Body of pancreas (tissue), 4 donors: Measurements from ENCODE around the gene PKM.

Experiments
- CTCF ChIP-seq, 7 experiments: fragments of 450-650 bp in 4 of 7; fragments of 200-600 bp in 3 of 7; sonication (generic) in 3 of 7; IDR thresholded peaks; one replicate each; pipeline ENCODE4 v1.5.1; 2016 to 2019; ENCODE audit warnings: antibody characterized with exemption in 7 of 7
- POLR2A ChIP-seq, 3 donors: fragments of 450-650 bp; IDR thresholded peaks; one replicate each; pipeline ENCODE4 v1.6.1; 2016; ENCODE audit warnings: antibody characterized with exemption in 3 of 3, mild to moderate bottlenecking in 2 of 3

- TF ChIP-seq POLR2A (IDR thresholded peaks at IDR 0.05) (no peak), CTCF (IDR thresholded peaks at IDR 0.05) (no peak)
Measured at GRCh38 chr15:72222393-72222792, 8.6 kb downstream of the PKM start.
